ENCODE measurements around the gene DIP2A.
"Not testable (repeated sequence)": the region's sequence is repeated elsewhere in the genome, so short reads cannot be mapped to it uniquely, and the experiment has no call there.

The DIP2A gene

GRCh38 chr21:46483300-46484295 lies 24.9 kb downstream of the DIP2A start:
- DNase-seq = no peak

GRCh38 chr21:46486481-46487126 lies 27.9 kb downstream of the DIP2A start:
- no peak for DNase-seq

- DNase-seq = no peak
Observed at GRCh38 chr21:46489162-46489663, 30.5 kb downstream of the DIP2A start.

GRCh38 chr21:46489800-46490199 lies 31.1 kb downstream of the DIP2A start:
- DNase-seq = no peak

GRCh38 chr21:46491553-46491952 lies 32.9 kb downstream of the DIP2A start:
- no peak for DNase-seq

- DNase-seq = no peak
Observed at GRCh38 chr21:46492851-46493250, 34.2 kb downstream of the DIP2A start.

- DNase-seq = no peak
Observed at GRCh38 chr21:46493828-46494227, 35.1 kb downstream of the DIP2A start.

GRCh38 chr21:46498335-46499050 lies 39.8 kb downstream of the DIP2A start:
- no peak for DNase-seq

- DNase-seq = peak in 1 of 3 donors; percentile 33
Observed at GRCh38 chr21:46500224-46500861, 41.7 kb downstream of the DIP2A start.

- DNase-seq = no peak
Observed at GRCh38 chr21:46503922-46504550, 45.3 kb downstream of the DIP2A start.

GRCh38 chr21:46504666-46505065 lies 46.0 kb downstream of the DIP2A start:
- peak; percentile 34 to 56 (median 48) for DNase-seq

- DNase-seq = no peak
Observed at GRCh38 chr21:46507562-46507961, 48.9 kb downstream of the DIP2A start.

GRCh38 chr21:46509741-46510502 lies 51.2 kb downstream of the DIP2A start:
- DNase-seq = peak in 1 of 3 donors; percentile 8

- peak; percentile 43 to 59 (median 53) for DNase-seq
Observed at GRCh38 chr21:46515109-46515508, 56.4 kb downstream of the DIP2A start.

- no peak for DNase-seq
Observed at GRCh38 chr21:46516068-46516467, 57.4 kb downstream of the DIP2A start.

- DNase-seq = no peak
Observed at GRCh38 chr21:46517361-46517760, 58.7 kb downstream of the DIP2A start.

- DNase-seq = no peak
Observed at GRCh38 chr21:46518983-46519583, 60.4 kb downstream of the DIP2A start.

GRCh38 chr21:46527393-46527792 lies 68.7 kb downstream of the DIP2A start:
- DNase-seq = not testable (repeated sequence)

GRCh38 chr21:46527801-46528200 lies 69.1 kb downstream of the DIP2A start:
- DNase-seq = no peak

- no peak for DNase-seq
Observed at GRCh38 chr21:46532080-46532479, 73.4 kb downstream of the DIP2A start.

- no peak for DNase-seq
Observed at GRCh38 chr21:46537026-46537425, 78.3 kb downstream of the DIP2A start.
